Tongue (tissue), 2 donors: Measurements from ENCODE around the gene FKBP7. TPM values are rescaled to one million over a fixed set of nuclear protein-coding genes. Genes with fewer than 3 reads are reported as not detected.
"Not testable (repeated sequence)": the region's sequence is repeated elsewhere in the genome, so short reads cannot be mapped to it uniquely, and the experiment has no call there.

Experiments used
- DNase-seq: peaks from one replicate; pipeline ENCODE4 v3.0.0-alpha.2; 2015
- total RNA-seq: library from RNA; depleted of rRNA; stranded (reverse); fragments of >200 nt; gene quantifications from one replicate; pipeline ENCODE4 v1.2.3, GENCODE V29; 2014

The FKBP7 gene
- total RNA-seq, 1 donor from 2014 or later = 49.1 TPM

GRCh38 chr2:178485356-178485755 is 7.0 kb upstream of the FKBP7 start:
- no peak for DNase-seq

GRCh38 chr2:178484245-178485041 is 6.0 kb upstream of the FKBP7 start:
- DNase-seq = peak; percentile 22

- DNase-seq = no peak
Measured at GRCh38 chr2:178482437-178482836, 4.0 kb upstream of the FKBP7 start.

GRCh38 chr2:178480227-178481181 is 2.1 kb upstream of the FKBP7 start, which contains the start of gene PLEKHA3:
TSS of gene PLEKHA3 (plus strand) at chr2:178480457. CDS start at chr2:178480870, 413 bp downstream.
- DNase-seq = peak; percentile 96

GRCh38 chr2:178479758-178480226 is 1.4 kb upstream of the FKBP7 start:
- DNase-seq = no peak

GRCh38 chr2:178479275-178479616 is 846 bp upstream of the FKBP7 start:
- DNase-seq = no peak

- DNase-seq = no peak
Measured at GRCh38 chr2:178478130-178478438, 316 bp downstream of the FKBP7 start.

GRCh38 chr2:178477443-178478129 is 814 bp downstream of the FKBP7 start:
- DNase-seq = peak; percentile 55

GRCh38 chr2:178476477-178476876 is 1.9 kb downstream of the FKBP7 start:
- DNase-seq = no peak

- DNase-seq = no peak
Measured at GRCh38 chr2:178474560-178474959, 3.8 kb downstream of the FKBP7 start.

GRCh38 chr2:178473931-178474330 is 4.5 kb downstream of the FKBP7 start:
- DNase-seq = peak; percentile 49

GRCh38 chr2:178473373-178473772 is 5.0 kb downstream of the FKBP7 start:
- no peak for DNase-seq

GRCh38 chr2:178471313-178471712 is 7.1 kb downstream of the FKBP7 start:
- DNase-seq = not testable (repeated sequence)

GRCh38 chr2:178469219-178469849 is 9.1 kb downstream of the FKBP7 start:
- DNase-seq = no peak

- no peak for DNase-seq
Measured at GRCh38 chr2:178457390-178457886, 21.0 kb downstream of the FKBP7 start.

GRCh38 chr2:178455947-178456346 is 22.5 kb downstream of the FKBP7 start:
- DNase-seq = no peak

GRCh38 chr2:178452870-178453269 is 25.5 kb downstream of the FKBP7 start:
- DNase-seq = no peak

- DNase-seq = no peak
Measured at GRCh38 chr2:178452334-178452733, 26.1 kb downstream of the FKBP7 start.

GRCh38 chr2:178450774-178451525 is 27.4 kb downstream of the FKBP7 start, which contains the start of the genes PJVK and PRKRA:
TSS of gene PJVK (plus strand) at chr2:178451378. CDS start at chr2:178453410, 2,032 bp downstream.
TSS of gene PRKRA (minus strand) at chr2:178451175. CDS start at chr2:178451030, 145 bp downstream.
- peak; percentile 99 for DNase-seq

GRCh38 chr2:178450524-178450773 is 28.0 kb downstream of the FKBP7 start:
- peak; percentile 92 for DNase-seq
